Measurements from ENCODE around the gene GNAT1. TPM values are rescaled to one million over a fixed set of nuclear protein-coding genes. Genes with fewer than 3 reads are reported as not detected.

GNAT1 gene
- total RNA-seq, 1 experiment from 2014 or later, result not detected

- Histone ChIP-seq H3K9ac (ENCODE audit: extremely low read depth, insufficient read length, low read length) (no peak overlapping the region), H3K27ac (ENCODE audit: insufficient read length, low read depth, low read length) (no peak overlapping the region)
These were observed 50.4 kb downstream of the GNAT1 start for GRCh38 chr3:50241713-50242380.

More at GRCh38 chr3:50241713-50242380, 50.4 kb downstream of the GNAT1 start:
- H2BK15ac ChIP-seq (ENCODE audit: low read depth, low read length), result no peak overlapping the region
- peaks cover 13% of the 10 kb centered on the region for H3K23me2 ChIP-seq (ENCODE audit: insufficient read length, low read depth, low read length, poor library complexity, severe bottlenecking)
- peak overlapping the region; percentile 70 for H3K4me2 ChIP-seq (ENCODE audit: insufficient read depth, insufficient read length, low read length)
- no peaks in the 10 kb centered on the region for H3K27me3 ChIP-seq (ENCODE audit: insufficient read depth, low read length)
- H2AFZ ChIP-seq (ENCODE audit: low read length), result no peak overlapping the region
- H3K9me3 ChIP-seq (ENCODE audit: control insufficient read depth, low read depth, low read length), result no peaks in the 10 kb centered on the region
- no peak overlapping the region for H2BK5ac ChIP-seq (ENCODE audit: insufficient read length, low read length)
- H3K4me1 Mint-ChIP-seq, result peaks cover 79 to 92% of the 10 kb centered on the region in 2 experiments
- peak overlapping the region; percentile 0 for H3K18ac ChIP-seq (ENCODE audit: insufficient read length, low read depth, low read length)
- H3K14ac ChIP-seq (ENCODE audit: insufficient read depth, low read length), result 0 out of 2 replicates have a peak overlapping the region, but pooled peaks have one; percentile 6
- H3K27me3 Mint-ChIP-seq (ENCODE audit: low read depth), result no peaks in the 10 kb centered on the region
- no peak overlapping the region for H2BK20ac ChIP-seq (ENCODE audit: low read depth, low read length, poor library complexity, severe bottlenecking)
- H4K8ac ChIP-seq (replicated peaks; ENCODE audit: insufficient read length, low read depth, low read length), result no peak overlapping the region
- no peak overlapping the region for H4K5ac ChIP-seq (ENCODE audit: insufficient read length, low read depth, low read length)
- H3K79me2 ChIP-seq (ENCODE audit: insufficient read depth, low read length), result peaks cover 28% of the 10 kb centered on the region; the same call in 1 of the 2 replicates
- no peak overlapping the region for H4K91ac ChIP-seq (ENCODE audit: insufficient read length, low read depth, low read length)
- H3K27ac Mint-ChIP-seq, result peak overlapping the region; percentile 97 to 99 (median 98); a peak in 6 of 7 replicates
- no peak overlapping the region for H3K4ac ChIP-seq (ENCODE audit: low read depth, low read length)
- H3K36me3 Mint-ChIP-seq (ENCODE audit: insufficient read depth in 1 of 3, low read depth in 3 of 3), result peaks cover 4 to 20% (median 18%) of the 10 kb centered on the region in 3 experiments; a peak in 5 of 7 replicates
- DNase-seq, result no peak
- no peaks in the 10 kb centered on the region for H3K9me3 Mint-ChIP-seq
- H3K4me1 ChIP-seq (ENCODE audit: insufficient read depth, low read length), result peaks cover 15% of the 10 kb centered on the region; the same call in 1 of the 2 replicates
- no peak overlapping the region for H3K23ac ChIP-seq (ENCODE audit: insufficient read length, low read depth, low read length)
- no peak overlapping the region for H2BK120ac ChIP-seq (ENCODE audit: low read depth, low read length, poor library complexity, severe bottlenecking)
- H4K20me1 ChIP-seq (ENCODE audit: control insufficient read depth, insufficient read depth, insufficient read length), result no peaks in the 10 kb centered on the region
- WGBS (ENCODE audit: extremely low coverage, insufficient read length, low lambda C conversion rate), result no CpG with 5 or more reads among the region's 7 CpGs
- no peak overlapping the region for H3T11ph ChIP-seq (ENCODE audit: low read length)
- H2BK12ac ChIP-seq (ENCODE audit: insufficient read length, low read depth, low read length), result no peak overlapping the region
- TF ChIP-seq, protein P1, sequence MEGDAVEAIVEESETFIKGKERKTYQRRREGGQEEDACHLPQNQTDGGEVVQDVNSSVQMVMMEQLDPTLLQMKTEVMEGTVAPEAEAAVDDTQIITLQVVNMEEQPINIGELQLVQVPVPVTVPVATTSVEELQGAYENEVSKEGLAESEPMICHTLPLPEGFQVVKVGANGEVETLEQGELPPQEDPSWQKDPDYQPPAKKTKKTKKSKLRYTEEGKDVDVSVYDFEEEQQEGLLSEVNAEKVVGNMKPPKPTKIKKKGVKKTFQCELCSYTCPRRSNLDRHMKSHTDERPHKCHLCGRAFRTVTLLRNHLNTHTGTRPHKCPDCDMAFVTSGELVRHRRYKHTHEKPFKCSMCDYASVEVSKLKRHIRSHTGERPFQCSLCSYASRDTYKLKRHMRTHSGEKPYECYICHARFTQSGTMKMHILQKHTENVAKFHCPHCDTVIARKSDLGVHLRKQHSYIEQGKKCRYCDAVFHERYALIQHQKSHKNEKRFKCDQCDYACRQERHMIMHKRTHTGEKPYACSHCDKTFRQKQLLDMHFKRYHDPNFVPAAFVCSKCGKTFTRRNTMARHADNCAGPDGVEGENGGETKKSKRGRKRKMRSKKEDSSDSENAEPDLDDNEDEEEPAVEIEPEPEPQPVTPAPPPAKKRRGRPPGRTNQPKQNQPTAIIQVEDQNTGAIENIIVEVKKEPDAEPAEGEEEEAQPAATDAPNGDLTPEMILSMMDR (conservative IDR thresholded peaks at IDR 0.05), result no peak
- peaks cover 10% of the 10 kb centered on the region for H3K79me1 ChIP-seq (ENCODE audit: insufficient read depth, low read depth, low read length, poor library complexity, severe bottlenecking)
- no peak overlapping the region for H2AK5ac ChIP-seq (ENCODE audit: insufficient read length, low read length)
- H3K56ac ChIP-seq (ENCODE audit: insufficient read length, low read depth, low read length), result no peak overlapping the region
- H3K4me3 Mint-ChIP-seq, result peak overlapping the region; percentile 54 to 74
